Retina (tissue), 1 donor: ENCODE results near the gene LAMB3.

Experiments
- DNase-seq: peaks from one replicate; pipeline ENCODE4 v3.0.0-alpha.2; 2016

Gene LAMB3

DNA sequence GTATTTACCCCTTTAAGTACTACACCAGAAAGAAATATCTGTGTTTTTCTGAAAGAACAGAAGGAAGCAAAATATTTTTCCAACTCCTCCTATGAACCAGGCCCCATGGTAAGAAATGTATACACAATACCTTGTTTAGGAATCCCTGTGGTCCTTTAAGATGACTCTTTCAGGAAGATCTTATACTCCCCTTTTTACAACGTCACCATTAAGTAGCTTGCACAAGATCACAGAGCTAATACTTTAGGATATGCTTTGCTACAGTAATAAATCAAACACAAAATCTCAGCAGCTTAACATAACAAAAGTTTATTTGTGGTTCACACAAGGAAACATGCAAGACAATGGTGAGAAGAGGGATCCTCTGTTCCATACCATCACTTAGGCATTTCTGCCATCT is 8.8 kb upstream of the LAMB3 start:
- no peak for DNase-seq

DNA sequence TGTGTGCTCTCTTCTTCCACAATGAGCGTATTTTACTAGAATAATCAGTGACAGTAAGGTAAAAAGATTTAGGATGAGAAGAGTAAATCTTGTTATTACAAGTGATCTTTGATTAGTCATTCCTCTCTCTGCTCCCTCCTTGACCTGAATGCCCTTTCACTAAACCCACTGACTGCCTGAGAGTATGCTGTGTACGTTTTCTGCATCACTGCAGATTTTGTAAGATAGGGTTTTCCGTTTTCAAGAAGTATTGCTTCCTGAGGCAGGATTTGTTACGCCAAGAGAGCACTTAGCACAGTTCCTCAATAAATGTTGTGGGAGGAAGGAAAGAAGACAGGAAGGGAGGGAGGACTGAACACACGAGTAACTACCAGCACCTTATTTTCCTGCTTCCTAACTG is 7.7 kb upstream of the LAMB3 start:
- no peak for DNase-seq

- DNase-seq: no peak
Measured at GRCh38 chr1:209657918-209658317, 5.7 kb upstream of the LAMB3 start.

DNA sequence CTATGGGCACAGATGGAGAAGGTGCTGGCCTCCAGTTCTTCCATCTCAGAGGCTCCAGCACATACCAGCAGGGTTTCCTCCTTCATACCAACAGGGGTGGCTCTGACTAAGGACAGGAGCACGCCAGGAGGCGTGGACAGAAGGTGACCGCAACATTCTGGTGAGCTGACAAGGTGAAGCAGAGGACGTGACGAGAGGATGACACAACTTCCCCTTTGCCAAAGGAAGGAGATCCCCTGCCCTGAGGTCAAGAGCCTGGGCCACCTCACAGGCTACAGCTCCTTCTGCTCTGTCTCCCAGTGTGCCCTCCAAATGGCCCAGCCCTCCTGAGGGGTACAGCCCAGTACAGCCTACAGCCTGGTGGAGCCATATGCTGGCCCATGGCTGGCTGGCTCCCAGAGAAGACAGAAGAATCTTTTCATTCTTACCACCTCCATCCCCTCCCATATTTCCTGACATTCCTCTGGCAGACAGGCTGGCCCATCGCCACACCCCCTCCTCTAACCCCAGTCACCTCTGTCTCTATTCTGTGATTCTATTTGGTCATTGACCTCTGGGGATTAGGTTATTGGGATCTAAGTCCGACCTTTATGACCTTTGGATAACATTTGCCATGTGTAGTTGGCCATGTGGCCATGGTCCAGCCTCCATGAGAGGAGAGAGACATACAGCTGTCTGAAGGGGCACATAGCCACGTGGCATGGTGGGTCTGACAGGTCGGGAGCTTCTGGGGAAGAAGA is 5.1 kb upstream of the LAMB3 start:
- DNase-seq: no peak

GRCh38 chr1:209655411-209656231 is 3.4 kb upstream of the LAMB3 start:
- DNase-seq: no peak

DNA sequence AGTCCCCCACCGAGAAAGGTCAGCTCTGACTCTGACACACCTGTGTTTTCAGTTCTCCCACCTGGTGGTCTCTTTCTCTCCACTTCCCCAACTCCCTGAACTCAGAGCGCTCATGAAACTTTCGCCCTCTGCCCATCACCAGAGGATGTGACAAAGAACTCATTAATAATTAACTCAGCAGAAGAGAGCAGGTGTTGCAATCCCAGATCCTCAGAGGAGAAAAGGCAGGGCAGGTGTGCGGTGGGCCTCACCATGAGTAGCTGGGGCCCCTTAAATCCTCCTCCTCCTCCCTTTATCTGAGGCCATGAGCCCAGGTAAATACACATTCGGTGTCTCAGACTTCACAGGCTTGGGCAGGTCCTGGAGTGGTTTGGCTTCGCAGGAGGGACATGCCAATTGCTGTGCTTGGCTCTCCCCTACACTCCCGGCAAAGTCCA is 1.7 kb upstream of the LAMB3 start:
- DNase-seq: no peak

DNA sequence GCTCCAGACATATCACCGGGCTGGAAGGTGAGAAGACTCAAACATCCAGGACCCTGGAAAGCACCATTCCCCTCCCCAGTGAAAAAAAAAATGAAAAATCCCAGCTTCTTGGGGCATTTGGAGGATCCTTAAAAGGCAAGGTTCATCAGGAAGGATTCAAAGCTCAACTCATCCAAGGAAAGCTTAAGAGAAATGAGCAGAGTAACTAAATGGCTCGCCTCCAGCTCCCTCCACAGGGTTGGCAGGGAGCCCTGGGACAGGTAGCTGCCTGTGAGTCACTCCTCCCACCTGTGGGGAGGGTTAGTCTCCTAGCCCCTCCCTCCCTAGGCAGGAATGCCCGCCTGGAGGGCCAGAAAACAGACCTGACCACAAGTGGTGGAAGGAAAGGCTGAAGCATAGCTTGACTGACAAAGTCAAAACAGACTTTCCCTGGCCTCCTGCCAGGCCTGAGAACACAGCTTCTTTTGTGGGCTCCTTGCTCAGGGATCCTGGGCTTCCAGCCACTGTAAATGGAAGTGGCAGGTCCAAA is 712 bp upstream of the LAMB3 start:
- no peak for DNase-seq

DNA sequence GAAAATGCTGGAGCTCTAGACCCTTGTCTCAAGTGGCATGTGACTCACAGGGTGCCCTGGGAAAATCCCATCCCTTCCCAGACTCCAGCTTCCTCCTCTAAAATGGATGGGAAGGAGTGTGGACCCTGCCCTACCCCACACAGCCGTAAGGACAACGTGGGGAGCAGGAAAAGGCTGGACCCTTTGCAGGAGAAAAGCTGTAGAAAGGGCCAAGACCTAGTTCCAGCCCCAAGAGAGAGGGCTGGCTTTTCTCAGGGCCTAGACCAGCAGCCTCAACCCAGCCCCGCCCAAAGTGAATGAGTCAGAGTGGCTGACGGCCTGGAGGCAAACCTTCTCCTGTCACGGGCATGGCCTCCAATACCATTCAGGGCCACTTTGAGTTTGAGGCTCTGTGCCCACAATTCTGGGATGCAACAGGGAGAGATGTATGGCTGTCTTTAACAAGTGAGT is 1.1 kb downstream of the LAMB3 start:
- DNase-seq: no peak

DNA sequence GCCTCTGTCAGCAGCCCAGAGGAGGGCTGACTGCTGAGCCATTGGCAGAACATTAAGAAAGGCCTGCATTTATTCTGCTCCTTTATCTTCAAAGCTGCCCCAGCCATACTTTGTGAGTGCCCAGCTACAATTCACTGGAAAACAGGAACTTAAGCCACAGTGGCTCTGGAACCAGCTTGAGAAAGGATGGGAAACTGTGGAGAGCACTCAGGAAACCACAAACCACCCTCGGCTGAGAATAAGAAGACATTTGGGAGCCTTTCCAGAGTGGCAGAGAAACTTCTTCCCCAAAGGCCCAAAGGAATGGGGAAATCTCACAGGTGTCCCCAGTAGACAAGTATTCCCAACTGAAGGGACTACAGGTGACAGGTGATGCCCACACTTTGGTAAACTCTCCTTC is 1.8 kb downstream of the LAMB3 start:
- no peak for DNase-seq

DNA sequence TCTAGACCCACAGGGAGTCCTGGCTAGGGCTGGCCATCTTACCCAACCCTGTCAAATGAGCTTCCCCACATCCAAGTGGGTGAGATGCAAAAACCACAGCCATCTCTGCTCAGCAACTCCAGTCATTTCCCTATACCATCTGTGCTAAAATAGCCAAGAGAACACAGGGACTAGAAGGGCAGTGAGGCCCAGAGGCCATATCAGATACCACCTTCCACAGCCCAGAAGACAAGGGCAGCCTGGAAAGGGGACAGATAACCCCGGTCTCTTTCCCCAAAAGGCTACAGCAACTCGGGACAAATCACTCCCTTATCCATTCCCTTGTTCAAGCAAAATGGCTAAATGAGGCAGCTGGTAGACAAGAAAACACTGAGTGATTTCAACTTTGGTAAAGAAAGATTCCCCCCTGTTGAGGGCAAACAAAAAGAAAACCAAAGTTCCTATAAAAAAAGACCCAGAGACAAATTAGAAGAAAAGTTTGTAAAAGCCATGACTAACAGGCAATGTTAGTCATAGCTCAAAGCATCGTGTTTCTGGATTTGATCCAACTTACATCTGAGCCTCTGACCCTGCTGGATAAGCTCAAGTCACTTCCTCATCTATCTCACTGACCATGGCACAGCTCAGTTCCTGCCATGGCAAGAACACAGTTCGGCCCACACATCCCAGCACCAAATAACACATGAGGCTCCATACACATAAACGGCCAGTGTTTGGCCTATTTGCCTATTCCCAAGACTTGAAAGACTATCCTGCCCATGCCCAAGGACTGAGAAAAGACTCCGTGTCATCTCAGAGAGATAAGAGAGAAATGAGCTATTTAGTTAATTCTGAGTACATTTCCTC is 3.1 kb downstream of the LAMB3 start:
- DNase-seq: no peak

DNA sequence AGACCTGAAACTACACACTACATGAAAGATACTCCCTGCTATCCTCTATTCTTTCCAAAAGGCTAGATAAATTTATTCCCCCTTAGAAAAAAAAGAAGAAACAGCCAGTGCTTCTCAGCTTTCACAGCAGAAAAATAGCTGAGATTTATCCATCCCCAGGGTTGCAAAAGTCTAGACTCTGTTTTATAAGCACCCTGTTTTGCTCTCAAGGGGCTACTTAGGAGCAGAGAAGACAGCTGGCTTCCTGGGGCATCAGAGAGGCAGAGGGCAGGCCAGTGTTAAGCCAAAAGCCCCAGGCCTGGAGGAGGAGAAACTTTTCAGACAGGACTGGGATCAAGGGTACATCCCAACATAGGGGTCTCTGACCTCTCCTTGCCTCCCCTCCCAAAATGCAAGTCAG is 3.9 kb downstream of the LAMB3 start:
- no peak for DNase-seq

GRCh38 chr1:209647156-209647555 is 5.1 kb downstream of the LAMB3 start:
- no peak for DNase-seq

GRCh38 chr1:209646558-209646957 is 5.7 kb downstream of the LAMB3 start:
- no peak for DNase-seq

DNA sequence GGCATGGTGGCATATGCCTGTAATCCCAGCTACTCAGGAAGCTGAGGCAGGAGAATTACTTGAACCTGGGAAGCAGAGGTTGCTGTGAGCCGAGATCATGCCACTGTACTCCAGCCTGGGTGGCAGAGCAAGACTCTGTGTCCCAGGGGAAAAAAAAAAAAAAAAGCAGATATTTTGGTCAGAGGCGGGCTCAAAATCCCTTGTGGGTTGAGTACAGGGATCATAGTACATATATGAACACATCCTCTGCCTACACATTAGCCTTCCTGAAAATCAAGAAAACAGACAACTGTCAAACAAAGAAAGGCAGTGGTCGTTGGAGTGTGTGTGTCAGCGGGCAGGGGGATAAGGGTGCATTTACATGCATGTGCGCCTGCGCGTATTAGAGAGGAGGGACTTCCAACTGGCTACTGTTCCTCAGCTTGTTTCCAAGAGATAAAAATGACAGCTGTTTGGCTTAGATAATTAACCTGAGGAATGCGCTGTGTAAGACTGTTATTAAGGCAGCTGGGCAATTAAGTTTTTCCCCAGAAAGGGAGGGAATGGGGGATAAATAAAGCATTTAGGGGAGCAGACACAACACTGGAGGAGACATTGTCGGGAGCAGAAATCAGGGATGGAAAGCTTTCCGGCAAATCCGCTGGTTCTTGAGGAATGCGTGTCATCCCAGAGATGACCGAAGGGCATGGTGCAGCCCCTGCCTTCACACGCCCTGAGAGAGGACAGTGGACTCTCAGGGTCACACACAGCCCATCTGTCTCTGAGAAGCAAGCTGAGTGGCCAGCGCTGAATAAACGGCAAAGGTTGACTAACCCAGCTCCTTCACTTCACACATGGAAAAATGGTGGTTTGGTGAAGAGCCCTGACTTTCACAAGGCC is 6.4 kb downstream of the LAMB3 start:
- DNase-seq: peak; percentile 33

DNA sequence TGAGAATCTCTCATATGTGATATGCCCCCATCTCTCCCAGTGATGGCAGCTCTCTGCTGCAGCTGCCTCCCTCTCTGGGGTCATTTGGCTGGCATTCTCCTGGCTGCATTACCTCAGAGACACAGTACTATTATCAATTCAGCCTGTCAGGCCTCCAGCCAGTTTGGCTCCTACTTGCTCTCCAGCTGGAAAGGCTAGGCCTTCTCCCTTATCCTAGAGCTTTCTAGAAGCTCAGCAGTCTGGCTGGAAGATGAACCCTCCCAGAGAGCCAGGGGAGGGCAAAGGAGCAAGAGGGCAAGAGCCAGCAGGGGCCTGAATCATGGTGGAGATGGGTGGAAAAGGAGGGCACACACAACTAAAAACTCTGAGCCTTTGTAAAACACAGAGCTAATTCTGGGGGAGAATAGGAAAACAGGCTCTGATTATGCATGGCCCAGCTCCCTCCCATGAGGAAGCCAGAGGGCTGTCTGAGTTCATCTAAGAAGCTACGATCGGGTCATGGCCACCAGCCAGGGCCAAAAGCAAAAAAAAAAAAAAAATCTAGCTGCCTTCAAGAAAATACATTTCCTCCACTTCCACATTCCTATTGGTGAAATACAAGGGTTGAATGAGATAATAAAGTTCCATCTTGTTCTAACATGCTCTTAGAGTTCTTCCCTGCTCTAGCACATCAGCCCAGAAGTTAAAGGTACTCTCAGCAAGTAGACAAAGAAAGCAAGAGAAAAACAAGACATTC is 8.8 kb downstream of the LAMB3 start:
- no peak for DNase-seq

DNA sequence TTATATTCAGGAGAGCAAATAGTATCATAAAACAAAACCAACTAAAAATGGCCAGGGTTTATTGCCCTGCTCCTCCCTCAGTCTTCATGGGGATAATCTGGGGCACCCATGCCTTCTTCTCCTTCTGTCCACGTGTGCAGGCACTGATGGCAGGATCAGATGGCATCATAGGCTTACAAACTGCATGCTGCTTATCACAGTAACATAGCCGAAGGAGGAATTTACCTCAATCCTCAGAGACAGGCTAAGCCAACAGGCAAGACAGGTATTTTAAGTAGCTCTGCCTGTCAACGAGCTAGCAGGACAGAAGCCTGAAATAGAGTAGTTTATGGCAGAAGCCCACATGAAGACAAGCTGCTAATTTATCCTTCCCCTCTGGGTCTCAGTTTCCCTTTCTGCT is 9.4 kb downstream of the LAMB3 start:
- DNase-seq: no peak

GRCh38 chr1:209641832-209642172 is 10.4 kb downstream of the LAMB3 start:
- no peak for DNase-seq

DNA sequence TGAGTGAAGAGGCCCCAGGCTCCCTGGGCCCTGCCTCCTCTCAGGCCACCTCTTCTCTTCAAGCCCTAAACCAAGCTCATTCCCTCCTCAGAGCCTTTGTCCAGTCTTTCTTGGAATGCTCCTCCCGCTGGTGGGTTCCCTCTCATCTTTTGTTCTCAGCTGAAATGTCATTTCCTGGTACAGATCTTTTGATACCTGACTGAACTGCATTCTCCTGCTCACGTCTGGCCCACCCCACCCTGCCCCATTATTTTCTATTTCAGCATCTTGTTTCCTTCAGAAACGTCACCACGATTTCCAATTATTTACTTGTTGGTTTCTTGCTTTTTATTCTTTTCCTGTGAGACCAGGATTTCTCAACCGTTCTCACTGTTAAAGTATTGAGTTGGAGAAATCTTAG is 16.4 kb downstream of the LAMB3 start:
- DNase-seq: no peak

DNA sequence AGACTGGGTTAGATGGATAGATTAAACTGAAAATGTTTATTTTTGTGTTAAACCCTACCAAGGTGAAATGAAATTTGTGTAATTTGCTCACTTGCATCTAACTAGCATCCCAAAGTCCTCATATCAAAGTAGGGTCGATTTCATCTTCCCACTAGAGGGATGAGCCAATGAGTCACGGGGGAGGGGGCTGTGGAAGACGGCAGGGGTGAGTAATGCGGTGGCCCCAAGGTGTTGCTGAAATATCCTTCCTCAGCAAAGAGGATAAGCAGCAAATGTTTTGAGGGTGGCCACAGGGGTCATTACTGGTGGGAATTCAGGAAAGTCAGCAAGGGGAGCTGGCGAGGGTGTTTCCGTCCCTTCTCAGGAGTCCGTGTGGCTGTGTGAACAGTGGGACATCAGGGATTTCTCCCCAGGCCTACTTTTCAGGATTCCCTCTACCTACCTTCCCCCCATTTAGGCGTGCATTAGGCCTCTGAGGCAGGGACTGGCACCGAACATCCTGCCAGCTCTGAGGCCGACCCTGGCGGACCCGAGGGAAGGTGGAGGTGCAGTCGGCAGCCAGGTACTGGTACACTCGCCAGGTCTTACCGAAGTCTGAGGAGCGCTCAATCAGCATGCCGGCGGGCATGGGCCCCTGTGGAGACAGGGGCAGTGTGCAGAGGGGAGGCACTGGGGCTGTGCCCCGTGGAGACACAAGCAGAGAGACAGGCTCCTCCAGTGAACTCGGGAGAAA is 18.1 kb downstream of the LAMB3 start:
- no peak for DNase-seq

- no peak for DNase-seq
Measured at GRCh38 chr1:209633335-209633997, 18.8 kb downstream of the LAMB3 start.
